K562 (cell line): ENCODE results near the gene IL4R. TPM values are rescaled to one million over a fixed set of nuclear protein-coding genes. Genes with fewer than 3 reads are reported as not detected.

Source experiments
- ATAC-seq: fragments of 200-7000 bp; cut with Tn5 transposase; 3 replicates; pipeline ENCODE4 v1.9.1; 2020; ENCODE audit warnings: moderate library complexity
- BruUV-seq: library from RNA; stranded (reverse); fragments of 400-500 nt; replicated peaks from 2 replicates; lab custom pipeline; 2021; lab: Mats Ljungman, UMichigan
- CTCF ChIA-PET: fragments of 300-600 bp; formaldehyde crosslinking; extraction: SDS; loops from one replicate; lab custom pipeline; 2021; ENCODE audit warnings: low intra/inter-chr PET ratio; lab: Yijun Ruan, JAX
- POLR2A ChIA-PET: fragments of 300-600, 350-650 bp; sonication (Branson Sonifier 250); formaldehyde crosslinking; extraction: SDS; loops from one replicate; lab custom pipeline; 2021; ENCODE audit warnings: antibody characterized with exemption, inconsistent platforms; lab: Yijun Ruan, JAX
- DNase-seq, 4 experiments: peaks; one replicate each; pipeline versions ENCODE4 v3.0.0 to v3.0.0-alpha.2; 2011 to 2018; ENCODE audit warnings: low spot score in 3 of 4, mixed read lengths in 3 of 4; ENCODE audit errors: extremely low read depth in 1 of 4
- FAIRE-seq: peaks from 2 replicates; lab custom pipeline; 2011; peaks lifted over from hg19 to GRCh38; lab: Jason Lieb, UNC
- H2AFZ ChIP-seq: 2 replicates; pipeline ENCODE4 v1.6.0; 2011; ENCODE audit warnings: low read depth, low read length, control low read depth, inconsistent platforms
- H3K27ac ChIP-seq: fragments of 200-600 bp; 3 replicates; pipeline ENCODE4 v1.8.0; 2011; ENCODE audit warnings: low read depth, mild to moderate bottlenecking, control low read depth, inconsistent platforms, low read length, moderate library complexity, mixed read lengths; ENCODE audit errors: extremely low read depth
- H3K27me3 ChIP-seq, 2 experiments: fragments of 300-600 bp in 1 of 2; 2 replicates in 1 of 2; 3 replicates in 1 of 2; pipeline versions ENCODE4 v1.6.0 to v1.8.0; 2011; ENCODE audit warnings: inconsistent platforms in 2 of 2, low read length in 2 of 2, mild to moderate bottlenecking in 1 of 2, mixed read lengths in 1 of 2, moderate library complexity in 1 of 2; ENCODE audit not compliant: control insufficient read depth in 2 of 2, insufficient read depth in 2 of 2
- H3K36me3 ChIP-seq: fragments of 300-600 bp; 3 replicates; pipeline ENCODE4 v1.8.0; 2011; ENCODE audit warnings: mild to moderate bottlenecking, low read length, inconsistent platforms; ENCODE audit not compliant: control insufficient read depth, insufficient read depth
- H3K4me1 ChIP-seq, 2 experiments: fragments of 200-600 bp in 1 of 2; replicated peaks in 1 of 2; 2 replicates in 1 of 2; 3 replicates in 1 of 2; pipeline versions ENCODE4 v1.5.1 to v1.8.0; 2011; ENCODE audit warnings: inconsistent platforms in 2 of 2, low read length in 2 of 2, mild to moderate bottlenecking in 1 of 2, mixed read lengths in 1 of 2, moderate library complexity in 1 of 2; ENCODE audit not compliant: control insufficient read depth in 2 of 2, insufficient read depth in 2 of 2
- H3K4me2 ChIP-seq: 2 replicates; pipeline ENCODE4 v1.6.1; 2011; ENCODE audit warnings: low read length, control low read depth, inconsistent platforms, mixed read lengths; ENCODE audit not compliant: insufficient read depth
- H3K4me3 ChIP-seq: fragments of 200-600 bp; sonication (generic), shearing (Covaris generic); 2 replicates; pipeline ENCODE4 v1.5.1; 2016; ENCODE audit warnings: control low read depth, inconsistent platforms
- H3K79me2 ChIP-seq: fragments of 200-600 bp; 3 replicates; pipeline ENCODE4 v1.8.0; 2011; ENCODE audit warnings: low read length, inconsistent platforms; ENCODE audit not compliant: control insufficient read depth, insufficient read depth
- H3K9ac ChIP-seq, 2 experiments: 2 replicates each; pipeline versions ENCODE4 v1.6.0 to v1.6.1; 2011; ENCODE audit warnings: low read depth in 2 of 2, low read length in 2 of 2, control low read depth in 1 of 2, inconsistent platforms in 1 of 2, mild to moderate bottlenecking in 1 of 2, mixed read lengths in 1 of 2; ENCODE audit not compliant: insufficient read depth in 1 of 2
- H3K9me1 ChIP-seq: one replicate; pipeline ENCODE4 v1.6.0; 2011; ENCODE audit warnings: inconsistent platforms, mild to moderate bottlenecking, low read length, moderate library complexity; ENCODE audit not compliant: control insufficient read depth, insufficient read depth
- H3K9me3 ChIP-seq: replicated peaks from 2 replicates; pipeline ENCODE4 v1.5.1; 2011; ENCODE audit warnings: low read depth, low read length, inconsistent platforms; ENCODE audit not compliant: control insufficient read depth, insufficient read depth
- H4K20me1 ChIP-seq: replicated peaks from 2 replicates; pipeline ENCODE4 v1.6.1; 2011; ENCODE audit warnings: low read length, inconsistent platforms, mixed read lengths; ENCODE audit not compliant: control insufficient read depth, insufficient read depth
- ATF1 ChIP-seq, 2 experiments: fragments of 450-650 bp in 1 of 2; IDR thresholded peaks; 2 replicates each; pipeline ENCODE4 v1.6.1; 2016; ENCODE audit warnings: missing compliant biosample characterization in 1 of 2, missing genetic modification characterization in 1 of 2
- ATF7 ChIP-seq: fragments of 450-650 bp; IDR thresholded peaks from 2 replicates; pipeline ENCODE4 v1.7.1; 2014; ENCODE audit warnings: mild to moderate bottlenecking, moderate library complexity
- ETV5 ChIP-seq: sonication (generic); formaldehyde crosslinking; IDR thresholded peaks from 2 replicates; pipeline ENCODE4 v1.4.0; 2020; ENCODE audit warnings: low read depth, mild to moderate bottlenecking, missing genetic modification reagents
- JUND ChIP-seq, 2 experiments: IDR thresholded peaks; 2 replicates in 1 of 2; 3 replicates in 1 of 2; pipeline ENCODE4 v1.6.1; 2011; ENCODE audit warnings: borderline replicate concordance in 2 of 2, low read depth in 2 of 2, low read length in 2 of 2, improper control_type of control experiment in 1 of 2, missing biosample characterization in 1 of 2, missing genetic modification characterization in 1 of 2, missing genetic modification reagents in 1 of 2
- PCBP1 ChIP-seq: fragments of 200-400 bp; formaldehyde crosslinking; IDR thresholded peaks from 2 replicates; pipeline ENCODE4 v1.6.1; 2018; ENCODE audit warnings: mild to moderate bottlenecking, low read depth, low read length; ENCODE audit not compliant: poor library complexity, severe bottlenecking
- PHF8 ChIP-seq: fragments of 200-600 bp; sonication (generic); IDR thresholded peaks from 2 replicates; pipeline ENCODE4 v1.6.1; 2012; ENCODE audit warnings: mixed run types, mild to moderate bottlenecking, inconsistent platforms, low read length, moderate library complexity, borderline replicate concordance
- XRCC3 ChIP-seq: fragments of 450-650 bp; IDR thresholded peaks from 2 replicates; pipeline ENCODE4 v1.6.1; 2017; ENCODE audit warnings: mild to moderate bottlenecking, moderate library complexity
- ZNF224 ChIP-seq: sonication (generic); formaldehyde crosslinking; IDR thresholded peaks from 2 replicates; pipeline ENCODE4 v1.8.0; 2022; ENCODE audit warnings: mild to moderate bottlenecking, missing genetic modification reagents
- WGBS: fragments of 100-300 bp; shearing (Covaris generic); methylation state at CpG from one replicate; pipeline ENCODE4 v1.1.6; 2016; ENCODE audit warnings: low coverage, mixed read lengths; ENCODE audit not compliant: insufficient coverage; ENCODE audit errors: missing lambda C conversion rate; 5-methylcytosine and 5-hydroxymethylcytosine counted together
- in situ Hi-C: fragments of 300-500 bp; cut with MboI; formaldehyde crosslinking; loops from 4 replicates; pipeline ENCODE4 v1.15.0; 2018; ENCODE audit warnings: inconsistent platforms, mixed read lengths
- intact Hi-C: fragments of 100-400 bp; cut with micrococcal nuclease; formaldehyde crosslinking; loops from 2 replicates; pipeline ENCODE4 v1.14.2; 2022
- polyA plus RNA-seq, 8 experiments: library from polyadenylated mRNA; depleted of rRNA in 4 of 8; stranded (reverse) in 5 of 8; unstranded in 3 of 8; fragments of >200 nt; fragmentation: Nextera tagmentation in 2 of 8; fragmentation: Illumina TruSeq in 1 of 8; extraction: Ambion mirVana in 2 of 8; extraction: Trizol in 1 of 8; gene quantifications; 2 replicates each; pipeline versions ENCODE4 v1.2.1 to v1.2.3, GENCODE V29; 2011 to 2014; ENCODE audit warnings: inconsistent platforms in 1 of 8, missing spikeins in 1 of 8
- total RNA-seq, 7 experiments: library from RNA; depleted of rRNA in 6 of 7; stranded (reverse); fragments of >200 nt in 6 of 7; fragmentation: Illumina TruSeq in 2 of 7; extraction: Trizol in 2 of 7; gene quantifications; 2 replicates each; pipeline versions ENCODE4 v1.2.1 to v1.2.3, GENCODE V29; 2011 to 2021; ENCODE audit warnings: low replicate concordance in 1 of 7
- TF ChIP-seq, protein P1 (sequence below): fragments of 450-650 bp; IDR thresholded peaks from 2 replicates; pipeline ENCODE4 v1.6.1; 2016; ENCODE audit warnings: mild to moderate bottlenecking, moderate library complexity

Gene IL4R
- total and polyA plus RNA-seq, 9 of the 15 experiments (the other 6 are each of a cell fraction or from before 2014, with no cell fraction given): 0.17 to 5.8 (median 3.3) TPM

DNA sequence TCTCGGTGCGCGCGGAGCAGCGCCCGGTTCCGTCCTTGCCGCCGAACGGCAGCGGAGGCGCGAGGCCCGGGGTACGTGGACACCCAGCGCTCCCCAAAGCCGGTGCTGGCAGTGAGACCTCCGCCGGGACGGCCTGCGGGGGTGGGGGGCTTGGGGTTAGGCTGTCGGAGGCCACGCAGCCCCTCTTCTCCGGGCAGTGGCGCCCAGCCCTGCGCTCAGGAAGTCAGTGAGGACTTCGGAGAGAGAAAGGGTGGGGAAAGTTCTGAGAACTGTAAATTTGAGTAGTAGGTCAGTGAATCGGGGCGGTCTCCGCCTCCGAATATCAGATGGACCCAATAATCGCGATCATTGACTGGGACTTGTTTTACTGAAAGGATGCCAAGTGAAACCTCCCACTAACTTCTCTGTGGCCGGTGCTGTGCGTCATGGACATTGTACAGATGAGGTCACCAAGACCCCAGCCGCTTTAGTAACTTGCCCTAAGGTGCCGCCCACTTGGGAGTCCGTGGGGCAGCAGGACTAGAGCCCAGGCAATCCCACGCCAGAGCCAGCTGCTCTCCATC is 468 bp downstream of the IL4R start:
- peak overlapping the region; percentile 50 for H3K4me3 ChIP-seq
- POLR2A ChIA-PET: no interaction called here
- BruUV-seq: TSS peak; percentile 50
- H3K9me1 ChIP-seq: no peaks in the 10 kb centered on the region
- H3K27me3 ChIP-seq: peaks cover 20 to 54% of the 10 kb centered on the region in 2 experiments; a peak in 4 of 5 replicates
- FAIRE-seq (no peak), DNase-seq (peak in 3 of 4 experiments; percentile 26 to 47 (median 37)), ATAC-seq (peak; percentile 21; the same call in 2 of the 3 replicates)
- peak overlapping the region; percentile 82 for H2AFZ ChIP-seq
- H3K4me1 ChIP-seq: peaks cover 4 to 14% of the 10 kb centered on the region in 2 experiments; a peak in 4 of 5 replicates
- H3K9me3 ChIP-seq: no peaks in the 10 kb centered on the region
- H3K79me2 ChIP-seq: no peaks in the 10 kb centered on the region
- peak overlapping the region in 1 of 2 experiments; percentile 90; a peak in 2 of 4 replicates for H3K9ac ChIP-seq
- 2% methylated on average over 24 of the region's 39 CpGs for WGBS
- H3K4me2 ChIP-seq: peak overlapping the region; percentile 57; the same call in 1 of the 2 replicates
- intact Hi-C loops (no loop called here), in situ Hi-C loops (no loop called here)
- H4K20me1 ChIP-seq: peaks cover 7% of the 10 kb centered on the region; the same call in 1 of the 2 replicates
- no peak overlapping the region for H3K27ac ChIP-seq
- H3K36me3 ChIP-seq: no peaks in the 10 kb centered on the region
- CTCF ChIA-PET: no interaction called here
- no peak for TF ChIP-seq JUND (IDR thresholded peaks at IDR 0.05; ENCODE audit: borderline replicate concordance, low read depth, low read length)
- peak; percentile 19; the same call in 1 of the 3 replicates for TF ChIP-seq JUND (tag; IDR thresholded peaks at IDR 0.05; ENCODE audit: borderline replicate concordance, low read depth, low read length)
- no peak for TF ChIP-seq PCBP1
- TF ChIP-seq ATF1 (CRISPR knock-in tag; IDR thresholded peaks at IDR 0.05): no peak
- 0 out of 2 replicates have a peak, but pooled peaks have one; percentile 23 for TF ChIP-seq ATF1 (tag; IDR thresholded peaks at IDR 0.05)
- 0 out of 2 replicates have a peak, but pooled peaks have one; percentile 33 for TF ChIP-seq ATF7
- peak; percentile 47; the same call in 1 of the 2 replicates for TF ChIP-seq PHF8
- TF ChIP-seq, protein P1, sequence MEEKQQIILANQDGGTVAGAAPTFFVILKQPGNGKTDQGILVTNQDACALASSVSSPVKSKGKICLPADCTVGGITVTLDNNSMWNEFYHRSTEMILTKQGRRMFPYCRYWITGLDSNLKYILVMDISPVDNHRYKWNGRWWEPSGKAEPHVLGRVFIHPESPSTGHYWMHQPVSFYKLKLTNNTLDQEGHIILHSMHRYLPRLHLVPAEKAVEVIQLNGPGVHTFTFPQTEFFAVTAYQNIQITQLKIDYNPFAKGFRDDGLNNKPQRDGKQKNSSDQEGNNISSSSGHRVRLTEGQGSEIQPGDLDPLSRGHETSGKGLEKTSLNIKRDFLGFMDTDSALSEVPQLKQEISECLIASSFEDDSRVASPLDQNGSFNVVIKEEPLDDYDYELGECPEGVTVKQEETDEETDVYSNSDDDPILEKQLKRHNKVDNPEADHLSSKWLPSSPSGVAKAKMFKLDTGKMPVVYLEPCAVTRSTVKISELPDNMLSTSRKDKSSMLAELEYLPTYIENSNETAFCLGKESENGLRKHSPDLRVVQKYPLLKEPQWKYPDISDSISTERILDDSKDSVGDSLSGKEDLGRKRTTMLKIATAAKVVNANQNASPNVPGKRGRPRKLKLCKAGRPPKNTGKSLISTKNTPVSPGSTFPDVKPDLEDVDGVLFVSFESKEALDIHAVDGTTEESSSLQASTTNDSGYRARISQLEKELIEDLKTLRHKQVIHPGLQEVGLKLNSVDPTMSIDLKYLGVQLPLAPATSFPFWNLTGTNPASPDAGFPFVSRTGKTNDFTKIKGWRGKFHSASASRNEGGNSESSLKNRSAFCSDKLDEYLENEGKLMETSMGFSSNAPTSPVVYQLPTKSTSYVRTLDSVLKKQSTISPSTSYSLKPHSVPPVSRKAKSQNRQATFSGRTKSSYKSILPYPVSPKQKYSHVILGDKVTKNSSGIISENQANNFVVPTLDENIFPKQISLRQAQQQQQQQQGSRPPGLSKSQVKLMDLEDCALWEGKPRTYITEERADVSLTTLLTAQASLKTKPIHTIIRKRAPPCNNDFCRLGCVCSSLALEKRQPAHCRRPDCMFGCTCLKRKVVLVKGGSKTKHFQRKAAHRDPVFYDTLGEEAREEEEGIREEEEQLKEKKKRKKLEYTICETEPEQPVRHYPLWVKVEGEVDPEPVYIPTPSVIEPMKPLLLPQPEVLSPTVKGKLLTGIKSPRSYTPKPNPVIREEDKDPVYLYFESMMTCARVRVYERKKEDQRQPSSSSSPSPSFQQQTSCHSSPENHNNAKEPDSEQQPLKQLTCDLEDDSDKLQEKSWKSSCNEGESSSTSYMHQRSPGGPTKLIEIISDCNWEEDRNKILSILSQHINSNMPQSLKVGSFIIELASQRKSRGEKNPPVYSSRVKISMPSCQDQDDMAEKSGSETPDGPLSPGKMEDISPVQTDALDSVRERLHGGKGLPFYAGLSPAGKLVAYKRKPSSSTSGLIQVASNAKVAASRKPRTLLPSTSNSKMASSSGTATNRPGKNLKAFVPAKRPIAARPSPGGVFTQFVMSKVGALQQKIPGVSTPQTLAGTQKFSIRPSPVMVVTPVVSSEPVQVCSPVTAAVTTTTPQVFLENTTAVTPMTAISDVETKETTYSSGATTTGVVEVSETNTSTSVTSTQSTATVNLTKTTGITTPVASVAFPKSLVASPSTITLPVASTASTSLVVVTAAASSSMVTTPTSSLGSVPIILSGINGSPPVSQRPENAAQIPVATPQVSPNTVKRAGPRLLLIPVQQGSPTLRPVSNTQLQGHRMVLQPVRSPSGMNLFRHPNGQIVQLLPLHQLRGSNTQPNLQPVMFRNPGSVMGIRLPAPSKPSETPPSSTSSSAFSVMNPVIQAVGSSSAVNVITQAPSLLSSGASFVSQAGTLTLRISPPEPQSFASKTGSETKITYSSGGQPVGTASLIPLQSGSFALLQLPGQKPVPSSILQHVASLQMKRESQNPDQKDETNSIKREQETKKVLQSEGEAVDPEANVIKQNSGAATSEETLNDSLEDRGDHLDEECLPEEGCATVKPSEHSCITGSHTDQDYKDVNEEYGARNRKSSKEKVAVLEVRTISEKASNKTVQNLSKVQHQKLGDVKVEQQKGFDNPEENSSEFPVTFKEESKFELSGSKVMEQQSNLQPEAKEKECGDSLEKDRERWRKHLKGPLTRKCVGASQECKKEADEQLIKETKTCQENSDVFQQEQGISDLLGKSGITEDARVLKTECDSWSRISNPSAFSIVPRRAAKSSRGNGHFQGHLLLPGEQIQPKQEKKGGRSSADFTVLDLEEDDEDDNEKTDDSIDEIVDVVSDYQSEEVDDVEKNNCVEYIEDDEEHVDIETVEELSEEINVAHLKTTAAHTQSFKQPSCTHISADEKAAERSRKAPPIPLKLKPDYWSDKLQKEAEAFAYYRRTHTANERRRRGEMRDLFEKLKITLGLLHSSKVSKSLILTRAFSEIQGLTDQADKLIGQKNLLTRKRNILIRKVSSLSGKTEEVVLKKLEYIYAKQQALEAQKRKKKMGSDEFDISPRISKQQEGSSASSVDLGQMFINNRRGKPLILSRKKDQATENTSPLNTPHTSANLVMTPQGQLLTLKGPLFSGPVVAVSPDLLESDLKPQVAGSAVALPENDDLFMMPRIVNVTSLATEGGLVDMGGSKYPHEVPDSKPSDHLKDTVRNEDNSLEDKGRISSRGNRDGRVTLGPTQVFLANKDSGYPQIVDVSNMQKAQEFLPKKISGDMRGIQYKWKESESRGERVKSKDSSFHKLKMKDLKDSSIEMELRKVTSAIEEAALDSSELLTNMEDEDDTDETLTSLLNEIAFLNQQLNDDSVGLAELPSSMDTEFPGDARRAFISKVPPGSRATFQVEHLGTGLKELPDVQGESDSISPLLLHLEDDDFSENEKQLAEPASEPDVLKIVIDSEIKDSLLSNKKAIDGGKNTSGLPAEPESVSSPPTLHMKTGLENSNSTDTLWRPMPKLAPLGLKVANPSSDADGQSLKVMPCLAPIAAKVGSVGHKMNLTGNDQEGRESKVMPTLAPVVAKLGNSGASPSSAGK: 0 out of 2 replicates have a peak, but pooled peaks have one; percentile 13
- no peak for TF ChIP-seq XRCC3
- TF ChIP-seq ETV5 (CRISPR knock-in tag): peak; percentile 55; the same call in 1 of the 2 replicates
- no peak for TF ChIP-seq ZNF224
